GM12801 (cell line): Measurements from ENCODE around the gene PCDH9.

Experiments used
- CTCF ChIP-seq: IDR thresholded peaks from one replicate; pipeline ENCODE4 v1.5.1; 2011; ENCODE audit warnings: control low read depth; ENCODE audit not compliant: insufficient read length; ENCODE audit errors: extremely low read depth

Gene PCDH9

GRCh38 chr13:66585669-66586203, 644.4 kb downstream of the PCDH9 start:
- no peak for TF ChIP-seq CTCF

GRCh38 chr13:66581675-66582074, 648.5 kb downstream of the PCDH9 start:
- TF ChIP-seq CTCF = no peak

- no peak for TF ChIP-seq CTCF
These were observed 651.8 kb downstream of the PCDH9 start for GRCh38 chr13:66578305-66578704.

- no peak for TF ChIP-seq CTCF
These were observed 652.8 kb downstream of the PCDH9 start for GRCh38 chr13:66577358-66577757.

GRCh38 chr13:66576381-66576780, 653.8 kb downstream of the PCDH9 start:
- TF ChIP-seq CTCF = no peak

GRCh38 chr13:66574606-66575005, 655.5 kb downstream of the PCDH9 start:
- TF ChIP-seq CTCF = no peak

GRCh38 chr13:66567899-66568612, 662.1 kb downstream of the PCDH9 start:
- TF ChIP-seq CTCF = no peak
